ENCODE measurements around the gene PPFIBP2. TPM values are rescaled to one million over a fixed set of nuclear protein-coding genes. Genes with fewer than 3 reads are reported as not detected.

PPFIBP2 gene
- total RNA-seq, 1 experiment from 2014 or later = 5.7 TPM

GRCh38 chr11:7561562-7561961 is 47.8 kb downstream of the PPFIBP2 start:
- POLR2A ChIA-PET = no interaction called here
- Histone ChIP-seq H2AFZ (ENCODE audit: low read depth, low read length, poor library complexity, severe bottlenecking) (no peak overlapping the region), H3K4me1 (ENCODE audit: control insufficient read depth in 1 of 2, insufficient read depth in 2 of 2, low read length in 2 of 2) (no peaks in the 10 kb centered on the region), H3K9ac (ENCODE audit: low read length) (no peak overlapping the region), H3K9me3 (ENCODE audit: control insufficient read depth in 1 of 2, insufficient read depth in 1 of 2, low read depth in 1 of 2, low read length in 2 of 2) (no peaks in the 10 kb centered on the region), H3K4me3 (replicated peaks in 1 of 2; ENCODE audit: low read depth in 1 of 2, low read length in 2 of 2) (no peak overlapping the region), H3K36me3 (ENCODE audit: control insufficient read depth in 1 of 2, insufficient read depth in 2 of 2, low read length in 2 of 2) (no peaks in the 10 kb centered on the region), H3K9me2 (ENCODE audit: insufficient read depth) (no peaks in the 10 kb centered on the region), H3K4me2 (ENCODE audit: low read length) (no peak overlapping the region), H3K79me2 (ENCODE audit: insufficient read depth, low read length) (no peaks in the 10 kb centered on the region), H4K20me1 (ENCODE audit: insufficient read depth) (no peaks in the 10 kb centered on the region), H3K27me3 (ENCODE audit: insufficient read depth, low read length) (no peaks in the 10 kb centered on the region), H3K27ac (ENCODE audit: low read depth, low read length) (no peak overlapping the region)
- no TSS peak for BruUV-seq (replicated peaks)
- RAD21 ChIA-PET (ENCODE audit: low non-redundant PET in 1 of 2, low total read pairs in 2 of 2, uncharacterized antibody in 2 of 2, unreplicated experiment in 2 of 2) = no interaction called here
- no peak for TF ChIP-seq ZFX (IDR thresholded peaks at IDR 0.05)
- no peak for TF ChIP-seq ZBTB33 (IDR thresholded peaks at IDR 0.05; ENCODE audit: extremely low read depth, insufficient replicate concordance, low read length)
- ATAC-seq (no peak), DNase-seq (ENCODE audit: low read depth, low spot score) (no peak)
- CTCF ChIA-PET = no interaction called here
- intact Hi-C loops (cut with micrococcal nuclease) = no loop called here

DNA sequence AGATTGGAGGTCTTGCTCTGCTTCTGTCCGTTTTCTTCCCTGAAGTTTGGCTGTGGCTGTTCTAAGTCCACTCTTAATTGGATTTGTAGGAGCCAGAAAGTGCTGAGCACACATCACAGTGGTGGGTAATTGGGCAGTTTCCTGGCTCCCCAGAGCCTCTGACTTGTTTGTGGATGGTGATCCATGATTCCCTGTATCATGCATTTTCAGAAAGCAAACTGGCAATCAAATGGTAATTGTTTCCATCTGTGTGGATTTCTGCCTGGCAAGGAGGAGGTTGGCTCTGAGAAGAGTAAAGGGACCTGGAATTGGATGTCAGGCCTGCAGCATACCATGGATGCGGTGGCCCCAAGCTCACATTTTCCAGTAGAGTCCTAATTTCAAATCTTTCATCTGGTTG is 49.5 kb downstream of the PPFIBP2 start:
- TF ChIP-seq SRF (IDR thresholded peaks at IDR 0.05; ENCODE audit: low read depth) = no peak
- TF ChIP-seq, protein P1, sequence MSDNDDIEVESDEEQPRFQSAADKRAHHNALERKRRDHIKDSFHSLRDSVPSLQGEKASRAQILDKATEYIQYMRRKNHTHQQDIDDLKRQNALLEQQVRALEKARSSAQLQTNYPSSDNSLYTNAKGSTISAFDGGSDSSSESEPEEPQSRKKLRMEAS (IDR thresholded peaks at IDR 0.05) = no peak
- no peak for TF ChIP-seq EZH2phosphoT487 (IDR thresholded peaks at IDR 0.05; ENCODE audit: borderline replicate concordance)
- no peak for TF ChIP-seq REST (IDR thresholded peaks at IDR 0.05; ENCODE audit: low read depth)
- TF ChIP-seq ELF1 (IDR thresholded peaks at IDR 0.05; ENCODE audit: borderline replicate concordance, low read depth) = no peak
- TF ChIP-seq RAD21 (IDR thresholded peaks at IDR 0.05; ENCODE audit: low read depth) = no peak
- TF ChIP-seq POLR2A (IDR thresholded peaks at IDR 0.05; ENCODE audit: borderline replicate concordance, extremely low read depth, insufficient read depth, insufficient read length) = no peak
- TF ChIP-seq SP1 (IDR thresholded peaks at IDR 0.05; ENCODE audit: low read depth) = no peak
- no peak for TF ChIP-seq YY1 (IDR thresholded peaks at IDR 0.05; ENCODE audit: extremely low read depth, insufficient replicate concordance, low read depth, low read length)
- TF ChIP-seq ZNF274 (IDR thresholded peaks at IDR 0.05; ENCODE audit: low read depth, low read length) = no peak
- TF ChIP-seq EZH2 (IDR thresholded peaks at IDR 0.05) = no peak
- no peak for TF ChIP-seq EGR1 (IDR thresholded peaks at IDR 0.05; ENCODE audit: low read depth)
- no peak overlapping the region for H3K4me3 ChIP-seq (replicated peaks in 1 of 2; ENCODE audit: low read depth in 1 of 2, low read length in 2 of 2)
- no peak overlapping the region for H3K9ac ChIP-seq (ENCODE audit: low read length)
- ATAC-seq = no peak
- H3K4me2 ChIP-seq (ENCODE audit: low read length) = no peak overlapping the region
- H3K27me3 ChIP-seq (ENCODE audit: insufficient read depth, low read length) = no peaks in the 10 kb centered on the region
- ChIA-PET POLR2A (no interaction called here), CTCF (no interaction called here), RAD21 (ENCODE audit: low non-redundant PET in 1 of 2, low total read pairs in 2 of 2, uncharacterized antibody in 2 of 2, unreplicated experiment in 2 of 2) (no interaction called here)
- H2AFZ ChIP-seq (ENCODE audit: low read depth, low read length, poor library complexity, severe bottlenecking) = no peak overlapping the region
- no peaks in the 10 kb centered on the region for H3K79me2 ChIP-seq (ENCODE audit: insufficient read depth, low read length)
- no peaks in the 10 kb centered on the region for H3K9me3 ChIP-seq (ENCODE audit: control insufficient read depth in 1 of 2, insufficient read depth in 1 of 2, low read depth in 1 of 2, low read length in 2 of 2)
- H3K4me1 ChIP-seq (ENCODE audit: control insufficient read depth in 1 of 2, insufficient read depth in 2 of 2, low read length in 2 of 2) = no peaks in the 10 kb centered on the region
- DNase-seq (ENCODE audit: low read depth, low spot score) = no peak
- no peaks in the 10 kb centered on the region for H3K36me3 ChIP-seq (ENCODE audit: control insufficient read depth in 1 of 2, insufficient read depth in 2 of 2, low read length in 2 of 2)
- no peaks in the 10 kb centered on the region for H4K20me1 ChIP-seq (ENCODE audit: insufficient read depth)
- no TSS peak for BruUV-seq (replicated peaks)
- H3K9me2 ChIP-seq (ENCODE audit: insufficient read depth) = no peaks in the 10 kb centered on the region
- H3K27ac ChIP-seq (ENCODE audit: low read depth, low read length) = no peak overlapping the region
- intact Hi-C loops (cut with micrococcal nuclease) = no loop called here

Data from HCT116 (cell line).